HG03025 (cell line): ENCODE data around the gene HOXD4.

Source experiments
- ATAC-seq: cut with Tn5 transposase; IDR thresholded peaks from one replicate; pipeline ENCODE4 v1.9.1; 2021; ENCODE audit warnings: mild to moderate bottlenecking, moderate library complexity; ENCODE audit not compliant: unreplicated experiment, low FRiP score

The HOXD4 gene

DNA sequence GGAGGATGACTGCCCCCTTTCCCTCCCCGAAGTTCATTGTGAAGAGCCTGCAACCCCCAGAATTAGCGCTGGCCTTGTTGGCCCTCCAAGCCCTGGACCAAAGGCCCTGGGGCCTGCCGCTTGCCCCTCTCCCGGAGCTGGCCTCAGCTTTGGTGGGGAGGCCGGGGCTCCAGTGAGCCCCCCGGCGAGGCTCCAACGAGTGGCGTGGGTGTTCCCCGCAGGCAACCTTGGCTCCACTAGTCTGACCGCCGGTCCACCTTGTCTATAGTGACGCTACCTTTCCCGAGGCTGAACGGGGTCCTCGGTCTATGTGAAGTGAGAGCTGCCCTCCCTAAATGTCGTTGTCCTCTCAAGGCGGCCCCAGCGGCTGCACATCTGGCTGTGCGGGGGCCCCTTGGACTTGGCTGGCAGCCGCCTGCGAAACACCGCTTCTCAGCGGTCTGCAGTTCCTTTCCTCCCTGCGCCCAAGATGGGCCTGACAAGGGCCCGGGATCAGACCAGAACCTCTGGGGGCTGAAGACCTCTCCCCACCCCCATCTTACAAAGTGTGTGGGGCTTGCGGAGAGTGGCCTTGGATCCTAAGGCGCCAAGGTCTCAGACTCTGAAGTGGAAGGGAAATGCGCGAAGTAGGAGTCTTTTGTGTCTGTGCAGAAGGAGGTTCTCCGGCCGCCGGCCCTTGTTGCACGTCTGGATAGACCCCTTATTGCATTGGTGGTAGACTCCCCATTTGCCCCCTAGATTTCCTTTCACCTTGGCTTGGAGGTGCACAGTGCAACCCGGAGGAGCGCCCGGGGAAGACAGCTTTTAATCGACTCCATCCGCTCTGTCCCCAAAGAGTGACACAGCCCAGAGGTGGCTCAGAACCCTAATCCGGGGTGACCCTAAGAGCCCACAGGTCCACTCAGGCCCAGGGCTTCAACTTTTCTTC is 38.7 kb upstream of the HOXD4 start:
- ATAC-seq = no peak

DNA sequence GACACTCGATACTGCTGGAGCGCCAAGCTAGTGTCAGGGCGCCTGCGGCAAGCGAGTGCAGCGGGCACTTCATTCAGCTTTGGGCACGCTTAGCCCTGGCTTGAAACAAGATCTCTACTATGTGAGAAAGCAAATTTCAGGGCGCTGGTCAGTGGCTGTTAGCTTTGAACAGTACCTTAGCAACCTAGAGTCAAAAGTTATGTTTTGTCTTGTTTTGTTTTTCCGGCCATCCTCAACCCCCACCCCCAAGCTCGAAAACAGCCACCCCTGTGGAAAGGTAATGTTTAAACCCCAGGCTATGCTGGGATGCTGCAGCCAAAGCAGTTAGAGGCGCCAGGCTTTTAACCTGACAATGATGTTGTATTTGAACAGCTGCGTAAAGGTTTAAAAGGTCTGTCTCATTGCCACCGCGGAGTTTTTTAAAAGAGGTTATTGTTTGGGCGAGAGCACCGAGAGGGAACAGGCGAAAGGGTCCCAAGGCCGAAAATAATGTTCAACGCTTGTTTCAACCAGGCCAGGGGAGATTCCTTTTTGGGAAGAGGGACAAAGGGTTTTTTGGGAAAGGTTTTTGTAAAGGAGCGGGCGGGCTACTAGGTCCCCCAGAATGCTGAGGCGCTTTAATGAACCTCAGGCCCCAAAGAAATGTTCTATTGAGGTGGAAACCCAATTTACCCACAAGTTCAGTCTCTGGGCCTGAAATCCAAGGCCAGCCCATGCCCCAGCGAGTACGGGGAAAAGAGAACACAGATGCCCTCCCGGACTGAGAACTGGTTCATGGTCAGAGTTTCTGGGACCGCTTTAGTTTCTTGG is 37.0 kb upstream of the HOXD4 start:
- ATAC-seq = no peak

DNA sequence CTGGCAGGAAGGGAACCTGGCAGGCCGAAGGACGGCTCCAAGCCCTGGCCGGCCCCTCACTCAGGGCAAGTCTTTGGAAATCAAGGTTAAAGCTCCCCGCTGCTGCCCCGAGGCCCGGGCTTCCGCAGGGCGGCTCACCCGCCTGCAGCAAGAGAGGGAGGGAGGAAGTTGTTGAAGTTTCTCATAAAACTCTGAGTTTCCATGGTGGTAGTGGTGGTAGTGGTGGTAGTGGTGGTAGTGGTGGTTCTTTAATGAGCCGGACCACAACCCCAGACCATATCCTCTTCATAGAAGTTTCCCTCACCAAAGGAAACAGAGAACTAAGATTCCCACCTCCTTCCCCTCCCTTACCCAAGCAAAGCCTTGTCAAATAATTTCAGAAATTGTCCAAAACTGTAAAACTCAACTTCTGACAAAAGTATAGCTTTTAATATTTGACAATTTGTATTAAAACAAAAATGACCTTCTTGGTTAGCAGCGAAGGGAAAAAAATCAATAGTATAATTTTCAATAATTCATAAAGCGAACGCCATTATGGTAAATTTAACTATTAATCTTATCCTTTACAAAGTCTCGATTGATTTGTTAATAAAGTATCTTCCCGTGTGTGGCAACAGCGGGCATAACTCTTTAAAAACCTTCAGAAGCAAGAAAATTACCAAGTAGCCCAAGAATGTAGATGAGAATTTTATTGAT is 36.3 kb upstream of the HOXD4 start:
- ATAC-seq = no peak

DNA sequence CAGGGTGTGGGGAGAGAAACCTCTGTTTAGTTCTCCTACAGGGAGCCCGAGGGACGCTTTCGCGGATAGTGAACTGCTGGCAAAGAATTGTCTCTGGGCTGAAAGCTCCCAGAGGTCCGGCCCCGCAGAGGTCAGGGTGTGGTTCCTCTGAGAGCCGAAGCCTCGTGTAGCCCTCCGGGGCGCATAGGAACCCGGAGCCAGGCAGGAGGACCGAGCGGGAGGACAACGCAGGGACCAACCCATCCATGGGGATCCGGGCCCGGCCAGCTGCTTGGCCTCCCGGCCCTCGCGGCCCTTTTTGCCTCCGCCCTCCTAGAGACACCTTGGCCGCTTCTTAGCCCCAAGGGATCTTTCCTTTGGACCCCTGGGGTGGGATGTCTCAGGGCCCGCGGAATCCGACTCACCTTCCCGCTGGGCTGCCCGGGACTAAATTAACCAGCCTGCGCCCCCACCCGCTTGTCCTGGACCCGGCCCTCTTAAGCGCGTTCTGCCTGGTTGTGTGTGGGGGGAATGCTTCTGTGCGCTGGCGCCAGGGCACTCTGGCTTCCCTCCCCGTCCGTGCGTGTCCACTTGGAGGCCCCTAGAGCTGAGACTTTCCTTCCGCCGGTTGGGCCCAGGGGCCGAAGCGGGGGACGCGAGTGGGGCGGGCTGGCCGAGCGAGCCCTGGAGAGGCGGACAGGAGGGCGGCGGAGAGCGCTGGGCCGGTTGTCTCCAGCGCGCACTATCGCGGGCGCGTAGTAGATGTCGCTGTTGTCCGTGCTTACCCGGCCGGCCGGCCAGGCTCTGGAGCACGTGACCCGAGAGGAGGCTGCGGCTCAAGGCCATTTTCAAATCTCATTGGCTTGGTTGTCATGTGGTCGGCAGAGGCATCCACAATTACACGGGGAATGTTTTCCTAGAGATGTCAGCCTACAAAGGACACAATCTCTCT is 35.2 kb upstream of the HOXD4 start, which contains the start of gene HOXD10:
Gene HOXD10 (plus strand): TSS at position 896 of the 931 bp plus-strand sequence. CDS start 56 bp downstream, outside the sequence.
- no peak for ATAC-seq

DNA sequence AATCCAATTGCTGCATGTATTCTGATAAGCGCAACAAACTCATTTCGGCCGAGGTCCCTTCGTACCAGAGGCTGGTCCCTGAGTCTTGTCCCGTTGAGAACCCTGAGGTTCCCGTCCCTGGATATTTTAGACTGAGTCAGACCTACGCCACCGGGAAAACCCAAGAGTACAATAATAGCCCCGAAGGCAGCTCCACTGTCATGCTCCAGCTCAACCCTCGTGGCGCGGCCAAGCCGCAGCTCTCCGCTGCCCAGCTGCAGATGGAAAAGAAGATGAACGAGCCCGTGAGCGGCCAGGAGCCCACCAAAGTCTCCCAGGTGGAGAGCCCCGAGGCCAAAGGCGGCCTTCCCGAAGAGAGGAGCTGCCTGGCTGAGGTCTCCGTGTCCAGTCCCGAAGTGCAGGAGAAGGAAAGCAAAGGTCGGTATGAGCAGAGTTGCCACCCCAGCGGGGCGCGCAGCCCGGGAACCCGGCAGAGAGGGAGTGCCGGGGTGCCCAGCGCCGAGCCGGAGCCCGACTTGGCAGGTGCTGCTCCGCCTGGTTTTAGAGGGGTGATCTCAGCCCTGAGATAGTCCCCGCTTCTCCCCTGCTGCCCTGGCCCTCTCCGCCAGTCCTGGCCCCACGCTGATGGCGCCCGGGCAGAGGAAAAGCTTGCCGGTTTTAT is 34.1 kb upstream of the HOXD4 start:
- ATAC-seq = no peak

DNA sequence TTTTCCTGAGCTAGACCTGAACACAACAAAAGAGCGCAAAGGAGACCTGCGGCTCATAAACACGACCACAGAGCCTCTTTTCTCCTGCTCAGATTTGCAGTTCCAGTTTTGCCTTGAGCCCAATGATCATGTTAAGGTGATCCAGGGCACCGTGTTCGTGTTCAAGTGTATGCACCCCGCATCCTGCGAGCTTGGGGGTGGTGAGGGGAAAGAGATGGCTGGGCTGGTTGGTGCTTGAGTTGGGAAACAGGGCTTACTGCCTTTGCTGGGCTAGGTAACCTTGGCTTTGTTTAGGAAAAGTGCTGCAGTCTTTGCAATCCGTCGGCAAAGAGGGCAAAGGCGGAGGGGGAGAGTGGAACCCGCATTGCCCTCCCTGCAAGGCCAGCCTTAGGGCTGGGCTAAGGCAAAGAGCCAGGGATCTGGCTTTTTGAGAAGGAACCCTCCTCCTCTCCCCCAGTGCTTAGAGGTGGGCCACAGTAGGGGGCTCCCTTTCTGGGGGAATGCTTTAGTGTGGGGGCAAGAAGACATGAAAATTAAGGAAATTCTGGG is 33.5 kb upstream of the HOXD4 start:
- no peak for ATAC-seq

DNA sequence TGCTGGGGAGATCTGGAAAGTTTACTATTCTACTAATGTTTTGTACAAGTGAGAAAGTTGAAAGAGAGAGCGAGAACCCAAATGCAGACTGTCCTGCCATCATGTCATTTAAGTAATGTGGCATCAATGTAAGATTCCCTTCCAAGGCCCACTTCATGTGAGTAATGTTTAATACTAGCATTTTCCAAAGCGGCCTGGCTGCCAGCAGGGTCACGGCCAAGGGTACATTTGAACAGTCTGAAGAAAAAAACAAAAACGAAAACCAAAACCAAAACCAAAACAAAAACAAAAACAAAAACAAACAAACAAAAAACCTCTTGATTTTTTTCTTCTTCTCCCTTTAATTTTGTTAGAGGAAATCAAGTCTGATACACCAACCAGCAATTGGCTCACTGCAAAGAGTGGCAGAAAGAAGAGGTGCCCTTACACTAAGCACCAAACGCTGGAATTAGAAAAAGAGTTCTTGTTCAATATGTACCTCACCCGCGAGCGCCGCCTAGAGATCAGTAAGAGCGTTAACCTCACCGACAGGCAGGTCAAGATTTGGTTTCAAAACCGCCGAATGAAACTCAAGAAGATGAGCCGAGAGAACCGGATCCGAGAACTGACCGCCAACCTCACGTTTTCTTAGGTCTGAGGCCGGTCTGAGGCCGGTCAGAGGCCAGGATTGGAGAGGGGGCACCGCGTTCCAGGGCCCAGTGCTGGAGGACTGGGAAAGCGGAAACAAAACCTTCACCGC is 32.6 kb upstream of the HOXD4 start:
- no peak for ATAC-seq

DNA sequence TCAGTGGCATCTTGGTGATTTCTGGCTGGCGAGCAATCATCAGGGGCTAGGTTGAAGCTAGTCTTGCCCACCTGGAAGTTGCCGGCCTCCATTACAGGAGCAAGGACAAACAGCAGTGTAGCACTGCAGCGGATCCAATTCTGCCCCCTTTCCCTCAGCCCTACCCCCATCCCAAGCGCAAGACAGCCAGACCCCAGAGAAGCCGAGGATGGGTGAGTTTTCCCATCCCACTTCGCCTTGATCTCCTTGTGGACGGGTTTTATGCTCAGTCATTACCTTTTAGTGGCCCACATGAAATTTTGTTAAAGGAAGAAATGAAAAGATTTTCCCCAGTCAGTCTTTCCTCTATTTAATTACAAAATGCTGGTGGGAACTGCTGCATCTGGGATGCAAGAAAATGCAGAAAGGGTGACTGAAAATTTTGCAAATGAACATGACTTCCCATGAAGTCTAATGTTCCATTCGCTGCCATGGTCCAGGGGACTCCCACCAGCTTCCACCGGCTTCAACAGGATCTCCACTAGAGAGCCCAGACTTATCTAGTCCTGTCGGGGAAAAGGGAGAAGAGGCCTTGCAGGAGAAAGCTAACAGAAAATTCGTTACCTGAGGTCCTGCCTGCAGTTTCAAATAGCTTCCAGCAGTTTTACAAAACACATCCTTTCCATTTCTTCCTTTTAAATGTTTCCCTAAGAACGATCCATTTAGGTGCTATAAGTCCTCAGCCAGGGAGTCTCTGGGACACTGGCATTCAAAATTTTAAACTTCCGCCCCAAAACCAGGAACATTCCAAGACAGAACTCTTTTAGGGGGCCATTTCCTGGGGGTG is 30.8 kb upstream of the HOXD4 start:
- no peak for ATAC-seq

DNA sequence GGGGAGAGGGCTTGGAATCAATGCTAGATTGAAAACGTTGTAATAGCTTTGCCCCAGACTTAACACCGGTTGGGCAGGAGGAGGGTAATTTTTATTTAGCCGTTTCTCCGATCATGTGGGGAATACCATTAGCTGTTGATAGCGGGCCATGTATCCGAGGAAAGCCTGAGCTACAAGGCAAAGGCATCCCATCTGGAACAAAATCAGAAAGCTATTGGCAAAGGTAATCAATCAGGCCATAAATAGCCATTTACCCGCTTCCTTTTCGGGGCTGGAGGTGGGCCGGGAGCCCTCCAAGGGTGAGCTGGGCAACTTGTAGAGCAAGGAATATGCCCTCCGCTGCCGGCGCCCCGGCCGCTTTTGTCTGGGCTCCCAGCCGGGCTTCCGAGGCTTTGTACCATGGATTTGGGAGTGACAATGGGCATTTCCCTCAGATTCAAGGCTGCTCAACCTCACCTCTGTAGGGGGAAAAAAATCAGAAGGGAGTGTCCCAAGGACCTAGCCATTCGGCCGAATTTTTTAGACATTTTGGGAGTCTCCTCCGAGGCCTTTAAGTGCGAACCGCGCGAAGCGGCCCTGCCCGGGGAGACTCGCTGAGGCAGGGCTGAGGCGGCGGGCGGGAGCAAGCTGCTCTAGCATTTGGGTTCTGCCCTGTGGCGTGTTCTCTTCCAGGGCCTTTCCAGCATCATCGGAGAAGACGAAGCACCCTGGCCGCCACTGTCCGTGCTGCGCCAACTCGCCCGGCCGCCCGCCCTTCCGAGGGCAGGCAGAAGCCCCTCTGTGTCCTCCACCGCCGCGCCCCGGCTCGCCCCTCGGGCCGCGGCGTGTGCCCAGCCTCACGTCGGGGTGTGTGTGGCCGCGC is 29.9 kb upstream of the HOXD4 start:
- no peak for ATAC-seq

DNA sequence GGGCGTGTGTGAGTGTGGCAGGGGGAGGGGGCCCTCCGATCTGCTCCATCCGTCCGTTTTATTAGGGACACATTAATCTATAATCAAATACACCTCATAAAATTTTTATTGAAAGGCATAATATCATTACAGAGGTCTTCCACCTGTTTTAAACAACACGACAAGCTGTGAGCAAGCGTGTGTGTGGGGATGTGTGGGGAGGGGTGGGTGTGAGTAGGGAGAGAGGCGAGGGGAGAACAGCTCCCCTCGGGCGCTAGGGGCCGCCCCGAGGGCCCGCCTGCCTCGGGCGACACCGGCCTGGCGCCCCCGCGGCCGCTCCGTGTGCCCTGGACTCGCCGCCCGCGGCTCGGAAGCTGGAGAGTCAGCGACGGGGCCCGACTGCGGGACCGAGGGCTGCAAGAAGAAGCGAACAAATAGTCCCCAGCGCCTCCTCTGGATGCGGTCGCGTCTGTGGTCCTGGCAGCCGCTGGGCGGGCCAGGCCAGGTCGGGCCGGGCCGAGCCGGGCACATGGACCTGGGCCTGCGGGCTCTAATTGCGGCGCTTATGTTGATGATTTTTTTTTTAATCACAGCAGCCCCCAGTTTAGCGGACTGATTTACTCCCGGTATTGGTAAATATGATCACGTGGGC is 29.2 kb upstream of the HOXD4 start:
- ATAC-seq = no peak

DNA sequence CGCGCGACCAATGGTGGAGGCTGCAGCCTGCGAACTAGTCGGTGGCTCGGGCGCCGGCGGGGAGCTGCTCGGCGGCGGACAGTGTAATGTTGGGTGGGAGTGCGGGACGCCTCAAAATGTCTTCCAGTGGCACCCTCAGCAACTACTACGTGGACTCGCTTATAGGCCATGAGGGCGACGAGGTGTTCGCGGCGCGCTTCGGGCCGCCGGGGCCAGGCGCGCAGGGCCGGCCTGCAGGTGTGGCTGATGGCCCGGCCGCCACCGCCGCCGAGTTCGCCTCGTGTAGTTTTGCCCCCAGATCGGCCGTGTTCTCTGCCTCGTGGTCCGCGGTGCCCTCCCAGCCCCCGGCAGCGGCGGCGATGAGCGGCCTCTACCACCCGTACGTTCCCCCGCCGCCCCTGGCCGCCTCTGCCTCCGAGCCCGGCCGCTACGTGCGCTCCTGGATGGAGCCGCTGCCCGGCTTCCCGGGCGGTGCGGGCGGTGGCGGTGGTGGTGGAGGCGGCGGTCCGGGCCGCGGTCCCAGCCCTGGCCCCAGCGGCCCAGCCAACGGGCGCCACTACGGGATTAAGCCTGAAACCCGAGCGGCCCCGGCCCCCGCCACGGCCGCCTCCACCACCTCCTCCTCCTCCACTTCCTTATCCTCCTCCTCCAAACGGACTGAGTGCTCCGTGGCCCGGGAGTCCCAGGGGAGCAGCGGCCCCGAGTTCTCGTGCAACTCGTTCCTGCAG is 28.5 kb upstream of the HOXD4 start, which contains the start of gene HOXD9:
Gene HOXD9 (plus strand): TSS at position 37 of the 728 bp plus-strand sequence. CDS start 50 bp downstream, at position 87.
- ATAC-seq = no peak

DNA sequence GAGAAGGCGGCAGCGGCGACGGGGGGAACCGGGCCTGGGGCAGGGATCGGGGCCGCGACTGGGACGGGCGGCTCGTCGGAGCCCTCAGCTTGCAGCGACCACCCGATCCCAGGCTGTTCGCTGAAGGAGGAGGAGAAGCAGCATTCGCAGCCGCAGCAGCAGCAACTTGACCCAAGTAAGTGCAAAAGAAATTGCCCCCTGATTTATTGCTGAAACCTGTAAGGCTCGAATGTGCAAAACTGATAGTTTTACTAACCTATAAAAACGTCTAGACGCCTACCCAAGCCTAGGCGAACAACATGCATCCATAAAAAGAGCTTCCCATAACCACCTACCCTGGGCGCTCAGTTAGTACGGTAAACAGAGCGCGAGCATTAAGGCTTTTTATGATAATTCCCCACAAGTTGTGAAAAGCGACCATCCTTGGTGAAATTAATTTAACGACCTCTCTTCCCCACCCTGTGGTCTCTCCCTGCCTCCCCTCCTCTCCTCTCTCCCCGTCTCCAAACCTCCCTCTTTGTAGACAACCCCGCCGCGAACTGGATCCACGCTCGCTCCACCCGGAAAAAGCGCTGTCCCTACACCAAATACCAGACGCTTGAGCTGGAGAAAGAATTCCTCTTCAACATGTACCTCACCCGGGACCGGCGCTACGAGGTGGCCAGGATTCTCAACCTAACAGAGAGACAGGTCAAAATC is 27.8 kb upstream of the HOXD4 start:
- no peak for ATAC-seq

DNA sequence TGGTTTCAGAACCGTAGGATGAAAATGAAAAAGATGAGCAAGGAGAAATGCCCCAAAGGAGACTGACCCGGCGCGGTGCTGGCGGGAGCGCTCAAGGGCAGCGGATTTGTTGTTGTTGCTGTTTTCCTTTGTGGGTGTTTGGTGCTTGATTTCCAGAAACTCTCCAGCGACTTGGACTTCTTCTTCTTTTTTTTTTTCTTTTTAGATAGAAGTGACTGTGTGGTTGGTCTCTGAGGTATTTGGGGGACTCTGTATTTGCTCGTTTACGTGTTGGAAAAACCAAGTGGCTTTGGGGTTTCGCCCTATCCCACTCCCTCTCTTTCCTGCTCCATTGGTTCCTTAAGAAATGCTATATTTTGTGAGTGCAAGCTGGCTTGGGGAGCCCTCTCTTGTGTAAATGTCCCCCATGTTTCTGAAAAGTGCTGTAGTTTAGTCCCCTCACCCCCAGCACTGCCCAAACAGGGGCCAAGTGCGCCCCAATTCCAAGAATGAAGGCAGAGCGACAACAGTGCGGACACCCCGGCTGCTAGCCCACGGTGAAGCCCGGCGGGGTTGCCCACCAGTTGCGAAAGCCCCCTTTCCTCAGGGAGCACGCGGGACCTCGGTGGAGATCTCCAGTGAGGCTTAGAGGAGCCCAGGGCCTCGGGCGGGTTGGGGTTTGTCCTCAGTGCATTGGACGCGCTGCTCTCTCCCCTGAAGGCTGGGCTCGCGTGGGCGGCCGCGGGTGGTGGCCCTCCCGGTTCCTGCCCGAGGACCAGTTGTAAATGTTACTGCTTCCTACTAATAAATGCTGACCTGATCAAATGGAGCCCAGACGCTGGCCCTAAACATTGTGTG is 27.0 kb upstream of the HOXD4 start:
- no peak for ATAC-seq
